ENCODE data around the gene COL9A1. TPM values are rescaled to one million over a fixed set of nuclear protein-coding genes. Genes with fewer than 3 reads are reported as not detected.

Gene COL9A1
- total RNA-seq, 4 donors from 2014 or later: not detected

DNA sequence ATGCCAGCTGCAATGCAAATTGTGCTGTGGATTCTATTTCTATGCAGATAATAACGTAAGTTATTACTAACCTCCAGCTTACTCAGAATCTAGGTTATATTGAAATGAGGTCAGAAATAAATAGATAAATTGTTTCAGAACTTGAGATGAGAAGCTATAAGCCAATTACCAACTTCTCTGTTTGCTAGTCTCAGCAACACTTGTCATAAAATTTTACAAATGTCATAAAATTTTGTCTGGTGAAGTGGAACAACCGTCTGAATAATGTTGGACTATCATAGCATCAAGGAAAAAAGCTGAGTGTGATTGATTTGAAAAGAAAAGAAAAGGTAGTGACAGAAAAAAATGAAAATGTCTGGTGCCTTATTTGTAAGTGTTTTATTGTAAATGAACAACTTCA lies 36.7 kb downstream of the COL9A1 start:
- no peaks in the 10 kb centered on the region for H3K27me3 ChIP-seq
- no peak for TF ChIP-seq POLR2A (IDR thresholded peaks at IDR 0.05)
- no peaks in the 10 kb centered on the region for H3K4me1 ChIP-seq
- DNase-seq: no peak
- H3K9me3 ChIP-seq: no peaks in the 10 kb centered on the region
- no peak overlapping the region for H3K27ac ChIP-seq
- H3K4me3 ChIP-seq: no peak overlapping the region
- no peaks in the 10 kb centered on the region for H3K36me3 ChIP-seq

DNA sequence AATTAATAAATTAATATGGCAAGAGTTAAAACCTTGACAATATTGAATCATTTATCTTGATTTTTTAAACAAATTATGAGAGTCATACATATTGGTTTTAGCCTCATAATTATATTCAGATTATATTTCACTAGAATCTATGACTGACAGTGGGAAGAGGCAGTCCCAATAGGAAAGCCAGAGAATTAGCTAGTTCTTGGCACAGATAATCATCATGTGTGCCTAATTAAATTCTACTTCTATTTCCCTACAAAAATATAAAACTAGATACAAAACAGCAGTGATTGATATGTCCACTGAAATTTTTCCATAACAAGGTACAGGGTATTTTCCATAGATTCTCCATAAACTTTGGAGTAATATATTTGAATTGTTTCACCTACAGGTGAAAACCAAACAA lies 38.6 kb downstream of the COL9A1 start:
- TF ChIP-seq POLR2A (IDR thresholded peaks at IDR 0.05): no peak
- TF ChIP-seq, protein P1, sequence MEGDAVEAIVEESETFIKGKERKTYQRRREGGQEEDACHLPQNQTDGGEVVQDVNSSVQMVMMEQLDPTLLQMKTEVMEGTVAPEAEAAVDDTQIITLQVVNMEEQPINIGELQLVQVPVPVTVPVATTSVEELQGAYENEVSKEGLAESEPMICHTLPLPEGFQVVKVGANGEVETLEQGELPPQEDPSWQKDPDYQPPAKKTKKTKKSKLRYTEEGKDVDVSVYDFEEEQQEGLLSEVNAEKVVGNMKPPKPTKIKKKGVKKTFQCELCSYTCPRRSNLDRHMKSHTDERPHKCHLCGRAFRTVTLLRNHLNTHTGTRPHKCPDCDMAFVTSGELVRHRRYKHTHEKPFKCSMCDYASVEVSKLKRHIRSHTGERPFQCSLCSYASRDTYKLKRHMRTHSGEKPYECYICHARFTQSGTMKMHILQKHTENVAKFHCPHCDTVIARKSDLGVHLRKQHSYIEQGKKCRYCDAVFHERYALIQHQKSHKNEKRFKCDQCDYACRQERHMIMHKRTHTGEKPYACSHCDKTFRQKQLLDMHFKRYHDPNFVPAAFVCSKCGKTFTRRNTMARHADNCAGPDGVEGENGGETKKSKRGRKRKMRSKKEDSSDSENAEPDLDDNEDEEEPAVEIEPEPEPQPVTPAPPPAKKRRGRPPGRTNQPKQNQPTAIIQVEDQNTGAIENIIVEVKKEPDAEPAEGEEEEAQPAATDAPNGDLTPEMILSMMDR (IDR thresholded peaks at IDR 0.05): no peak
- no peaks in the 10 kb centered on the region for H3K4me1 ChIP-seq
- H3K4me3 ChIP-seq: no peak overlapping the region
- no peaks in the 10 kb centered on the region for H3K27me3 ChIP-seq
- H3K9me3 ChIP-seq: no peaks in the 10 kb centered on the region
- no peak overlapping the region for H3K27ac ChIP-seq
- H3K36me3 ChIP-seq: no peaks in the 10 kb centered on the region
- no peak for DNase-seq

GRCh38 chr6:70258483-70258882 lies 44.4 kb downstream of the COL9A1 start:
- H3K4me1 ChIP-seq: no peaks in the 10 kb centered on the region
- no peaks in the 10 kb centered on the region for H3K36me3 ChIP-seq
- no peak for TF ChIP-seq POLR2A (IDR thresholded peaks at IDR 0.05)
- TF ChIP-seq, protein P1 (IDR thresholded peaks at IDR 0.05): no peak
- H3K27ac ChIP-seq: no peak overlapping the region
- no peaks in the 10 kb centered on the region for H3K9me3 ChIP-seq
- H3K4me3 ChIP-seq: no peak overlapping the region
- H3K27me3 ChIP-seq: no peaks in the 10 kb centered on the region
- DNase-seq: no peak

DNA sequence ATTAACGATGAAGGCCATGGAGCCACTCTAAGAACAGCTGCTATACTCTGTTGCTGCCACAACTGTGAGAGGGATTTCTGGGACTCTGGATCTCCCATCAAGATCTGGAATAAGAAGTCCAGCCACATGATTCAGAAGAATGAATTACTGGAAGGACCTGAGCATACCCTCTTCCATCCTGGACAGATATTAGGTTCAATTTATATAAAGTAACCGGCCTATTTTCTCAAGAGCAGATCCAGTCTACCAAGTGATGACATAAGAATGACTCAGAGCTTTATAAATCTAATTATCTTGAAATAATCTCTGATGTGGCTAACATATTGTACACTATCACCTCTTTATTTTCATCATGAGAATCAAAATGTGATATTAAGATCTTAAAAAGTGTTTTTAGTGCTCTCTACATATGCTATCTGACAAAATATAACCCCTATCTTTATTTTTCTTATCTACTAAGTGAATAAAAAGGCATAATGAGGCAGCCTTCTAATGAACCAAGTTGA lies 45.1 kb downstream of the COL9A1 start:
- Histone ChIP-seq H3K27me3 (no peaks in the 10 kb centered on the region), H3K9me3 (no peaks in the 10 kb centered on the region), H3K4me1 (no peaks in the 10 kb centered on the region), H3K27ac (no peak overlapping the region), H3K4me3 (no peak overlapping the region), H3K36me3 (no peaks in the 10 kb centered on the region)
- no peak for DNase-seq
- no peak for TF ChIP-seq POLR2A (IDR thresholded peaks at IDR 0.05)
- TF ChIP-seq, protein P1 (IDR thresholded peaks at IDR 0.05): no peak

- no peak overlapping the region for H3K4me3 ChIP-seq
- no peak overlapping the region for H3K27ac ChIP-seq
- no peaks in the 10 kb centered on the region for H3K36me3 ChIP-seq
- H3K9me3 ChIP-seq: no peaks in the 10 kb centered on the region
- H3K4me1 ChIP-seq: no peaks in the 10 kb centered on the region
- no peak for DNase-seq
- TF ChIP-seq, protein P1 (IDR thresholded peaks at IDR 0.05): no peak
- TF ChIP-seq POLR2A (IDR thresholded peaks at IDR 0.05): no peak
- no peaks in the 10 kb centered on the region for H3K27me3 ChIP-seq
Observed at GRCh38 chr6:70254784-70255183, 48.1 kb downstream of the COL9A1 start.

DNA sequence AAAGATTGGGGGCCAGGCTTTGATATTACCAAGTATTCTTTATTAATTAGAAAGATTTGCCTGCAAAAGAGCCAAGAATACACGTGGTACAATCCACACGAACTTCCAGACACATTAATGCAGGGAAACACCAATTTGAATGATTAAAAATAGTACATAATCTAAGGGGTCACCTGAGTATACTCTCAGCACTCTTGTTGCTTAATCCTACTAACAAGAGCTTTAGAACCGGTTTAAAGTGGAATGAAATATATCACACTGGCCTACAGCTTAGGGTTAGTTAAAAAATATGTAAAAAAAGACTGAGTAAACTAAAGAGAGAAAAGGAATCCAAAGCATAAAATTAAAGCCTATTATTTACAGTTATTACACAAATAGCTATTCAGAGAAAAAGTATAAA lies 49.0 kb downstream of the COL9A1 start:
- Histone ChIP-seq H3K4me1 (no peaks in the 10 kb centered on the region), H3K27me3 (no peaks in the 10 kb centered on the region), H3K27ac (no peak overlapping the region), H3K36me3 (no peaks in the 10 kb centered on the region), H3K9me3 (no peaks in the 10 kb centered on the region), H3K4me3 (no peak overlapping the region)
- TF ChIP-seq, protein P1 (IDR thresholded peaks at IDR 0.05): no peak
- TF ChIP-seq POLR2A (IDR thresholded peaks at IDR 0.05): no peak
- no peak for DNase-seq
